Limb (tissue), 2 donors: ENCODE data around the gene DGKI.
A peak's percentile ranks its signal among the peaks of the same experiment; 100 is the strongest.

ENCODE experiments used
- DNase-seq, 2 donors: peaks; one replicate each; pipeline ENCODE4 v3.0.0-alpha.2; 2016; ENCODE audit errors: extremely low spot score in 2 of 2

DGKI gene

DNA sequence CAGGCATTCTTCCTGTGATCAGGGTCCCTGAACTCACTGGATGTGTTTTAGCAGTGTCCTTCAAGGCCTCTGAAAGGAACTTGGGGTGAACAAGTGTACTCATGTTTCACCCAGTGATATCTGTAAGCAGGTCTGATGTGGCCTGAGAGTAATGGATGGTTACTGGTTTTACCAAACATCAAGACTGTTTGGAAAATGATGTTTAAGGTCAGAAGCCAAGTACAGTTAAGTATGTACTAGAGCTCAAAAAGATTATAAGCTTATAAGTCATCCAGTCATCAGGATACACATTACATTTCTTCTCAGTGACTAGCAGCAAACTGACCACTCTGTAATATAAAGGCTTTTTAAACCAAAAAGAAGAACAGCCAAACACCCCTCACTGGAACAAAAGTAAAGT, 423.5 kb downstream of the DGKI start:
- no peak for DNase-seq

DNA sequence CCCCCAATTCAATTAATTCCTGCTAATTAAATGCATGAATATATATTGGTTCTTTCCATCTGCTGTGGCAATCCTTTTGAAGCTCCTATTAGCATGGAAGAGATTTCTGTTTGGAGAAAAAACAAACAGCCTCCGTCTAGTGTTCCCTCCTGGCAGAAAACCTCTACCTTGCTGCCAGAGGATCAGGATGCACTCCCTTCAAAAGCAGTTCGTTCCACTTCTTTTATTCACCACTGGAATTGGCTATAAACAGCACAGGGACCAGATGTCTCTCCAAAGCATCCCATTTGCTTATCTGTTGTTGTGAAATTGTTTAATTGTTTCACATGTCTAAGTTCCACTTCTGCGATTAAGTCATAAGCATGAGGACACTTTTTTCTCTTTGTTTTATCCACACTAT, 425.4 kb downstream of the DGKI start:
- no peak for DNase-seq

DNA sequence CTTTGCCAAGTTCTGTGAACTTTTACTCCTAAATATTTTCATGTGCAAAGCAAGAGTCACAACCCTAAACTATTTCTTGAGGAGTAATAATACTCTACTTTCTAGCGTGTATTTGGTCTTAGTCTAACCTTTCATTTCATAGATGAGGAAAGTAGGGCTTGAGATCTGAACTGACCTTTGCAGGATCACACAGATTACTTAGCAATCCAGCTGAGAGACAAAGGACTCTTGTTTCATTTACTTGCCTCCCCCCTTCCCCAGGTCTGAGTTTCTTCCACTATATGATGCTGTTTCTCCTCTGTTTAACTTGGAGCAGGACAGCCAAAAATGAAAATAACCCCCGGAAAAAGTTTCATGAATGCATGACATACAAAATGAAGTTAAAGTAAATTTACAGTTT, 427.9 kb downstream of the DGKI start:
- DNase-seq = no peak

DNA sequence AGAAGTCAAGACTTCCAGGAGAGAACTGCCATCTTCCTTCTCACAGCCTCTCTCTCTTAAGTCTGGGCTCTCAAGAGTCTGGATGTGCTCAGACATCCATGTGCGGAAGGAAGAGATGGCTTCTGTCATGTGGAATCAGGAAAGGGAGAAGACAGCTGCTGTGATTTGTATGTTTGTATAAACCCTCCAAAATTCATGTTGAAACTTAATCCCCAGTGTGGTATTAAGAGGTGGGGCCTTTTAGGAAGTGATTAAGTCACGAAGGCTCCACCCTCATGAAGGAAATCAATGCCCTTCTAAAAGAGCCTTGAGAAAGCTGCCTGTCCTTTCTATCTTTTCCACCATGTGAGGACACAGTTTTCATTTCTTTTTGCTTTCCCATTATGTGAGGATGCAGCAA, 429.3 kb downstream of the DGKI start:
- DNase-seq = no peak

DNA sequence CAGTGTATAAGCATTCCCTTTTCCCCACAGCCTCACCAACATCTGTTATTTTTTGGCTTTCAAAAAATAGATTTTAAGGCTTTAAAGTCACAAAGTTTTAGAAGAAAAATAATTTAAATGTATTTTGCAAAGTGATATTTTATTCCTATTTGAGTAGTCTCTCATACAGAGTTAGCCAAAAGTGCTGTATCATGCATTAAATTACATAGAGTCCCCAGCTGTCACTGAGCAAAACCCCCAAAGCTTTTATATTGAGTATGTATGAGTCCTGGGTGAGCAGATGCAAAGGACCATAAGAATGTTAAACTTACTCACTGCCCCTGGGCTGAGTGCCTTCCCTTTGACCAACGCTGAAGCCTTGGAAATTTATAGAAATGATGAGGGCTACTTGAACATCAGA, 432.9 kb downstream of the DGKI start:
- no peak for DNase-seq

DNA sequence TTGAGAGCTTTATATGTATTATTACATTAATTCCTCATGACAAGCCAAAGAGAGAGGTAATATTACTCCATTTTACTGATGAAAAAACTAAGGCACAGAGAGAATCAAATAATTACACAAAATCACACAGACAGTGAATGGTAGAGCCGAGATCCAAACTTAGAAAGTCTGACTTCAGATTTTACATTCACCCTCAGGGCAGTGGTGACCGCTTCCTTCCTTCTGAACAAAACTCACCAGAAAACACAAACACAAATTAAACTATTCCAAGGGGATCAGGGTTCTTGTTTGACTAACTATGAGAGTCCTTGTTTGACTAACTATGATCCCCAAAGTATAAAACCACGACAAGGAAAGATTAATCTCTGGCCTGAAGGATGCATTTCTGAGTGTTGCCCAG, 435.3 kb downstream of the DGKI start:
- DNase-seq = no peak

DNA sequence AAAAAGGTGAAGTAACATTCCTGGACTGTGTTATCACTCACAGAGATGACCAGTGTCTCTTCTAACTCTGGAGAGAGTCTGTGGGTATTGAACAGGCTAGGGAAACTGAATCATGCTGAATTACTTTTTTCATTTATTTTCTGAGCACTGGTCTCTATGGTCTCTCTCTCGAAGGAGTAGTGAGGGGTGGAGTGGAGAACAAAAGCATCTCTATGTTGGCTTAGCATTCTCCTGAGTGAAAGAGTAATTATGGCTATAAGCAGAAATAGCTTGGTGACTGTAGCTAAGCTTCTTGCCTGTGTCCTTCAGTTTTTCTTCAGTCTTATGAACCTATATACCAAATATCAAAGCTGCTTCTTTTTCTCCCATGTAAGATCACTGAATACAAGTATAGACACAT, 438.6 kb downstream of the DGKI start:
- DNase-seq = no peak

DNA sequence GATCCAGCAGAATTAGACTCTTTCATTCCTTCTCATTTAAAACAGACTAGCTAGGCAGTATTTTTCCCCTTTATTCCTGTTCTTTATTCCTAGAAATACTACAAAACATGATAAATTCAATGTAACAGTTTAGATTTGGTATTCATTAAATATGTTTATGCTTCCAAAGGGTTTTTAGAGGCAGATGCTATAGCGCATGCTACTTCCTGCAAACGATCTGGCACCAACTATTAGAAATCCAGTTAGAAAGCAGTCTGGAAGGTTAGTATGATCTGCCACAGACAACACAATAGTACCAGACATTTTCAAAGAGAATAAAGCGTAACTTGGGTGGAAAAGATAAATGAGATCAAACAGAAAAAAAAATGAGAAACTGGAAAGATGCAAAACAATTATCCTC, 439.7 kb downstream of the DGKI start:
- DNase-seq = no peak

DNA sequence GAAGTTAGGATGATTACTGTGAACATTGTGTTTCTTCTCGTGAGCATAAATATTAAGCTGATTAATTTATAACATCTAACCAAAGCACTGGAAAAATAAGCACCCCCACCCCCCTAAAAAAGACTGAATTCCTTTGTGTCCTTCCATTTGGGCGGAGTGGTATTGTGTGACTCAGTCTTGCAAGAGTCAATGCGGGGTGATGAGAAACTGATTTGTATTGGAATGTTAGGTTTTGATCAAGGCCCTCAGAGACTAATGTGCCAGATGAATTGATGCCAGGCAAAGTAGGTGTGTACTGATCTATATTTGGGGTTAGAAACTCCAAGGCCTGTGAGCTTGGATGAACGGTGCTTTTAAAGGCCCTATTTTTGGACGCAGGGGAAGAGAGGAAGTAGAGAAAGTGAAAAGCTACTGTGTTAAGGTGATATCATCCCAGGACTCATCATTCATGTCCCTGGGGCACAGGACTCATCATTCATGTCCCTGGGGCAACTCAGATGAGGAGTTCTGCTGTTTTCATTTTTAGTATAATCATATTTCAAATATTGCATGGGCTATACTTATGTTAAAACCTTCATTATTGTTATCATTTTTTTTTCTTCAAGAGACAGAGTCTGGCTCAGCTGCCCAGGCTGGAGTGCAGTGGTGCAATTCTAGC, 442.0 kb downstream of the DGKI start:
- no peak for DNase-seq

DNA sequence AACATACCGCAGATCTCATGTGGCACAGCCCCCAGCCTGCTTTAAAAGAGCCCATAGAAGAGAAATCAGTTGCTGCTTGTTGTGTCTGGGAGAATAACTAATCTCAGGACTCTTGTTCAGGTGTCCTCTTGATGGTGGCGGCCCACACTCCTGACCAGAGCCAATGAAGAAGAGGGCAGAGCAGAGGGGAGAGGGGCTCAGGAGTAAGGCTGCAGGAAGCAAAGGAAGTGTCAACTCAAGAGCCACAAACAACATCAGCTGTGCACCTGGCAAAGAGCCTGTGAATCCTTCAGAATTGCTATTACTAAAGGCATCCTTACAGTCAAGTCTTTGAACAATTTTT, 443.4 kb downstream of the DGKI start:
- no peak for DNase-seq

DNA sequence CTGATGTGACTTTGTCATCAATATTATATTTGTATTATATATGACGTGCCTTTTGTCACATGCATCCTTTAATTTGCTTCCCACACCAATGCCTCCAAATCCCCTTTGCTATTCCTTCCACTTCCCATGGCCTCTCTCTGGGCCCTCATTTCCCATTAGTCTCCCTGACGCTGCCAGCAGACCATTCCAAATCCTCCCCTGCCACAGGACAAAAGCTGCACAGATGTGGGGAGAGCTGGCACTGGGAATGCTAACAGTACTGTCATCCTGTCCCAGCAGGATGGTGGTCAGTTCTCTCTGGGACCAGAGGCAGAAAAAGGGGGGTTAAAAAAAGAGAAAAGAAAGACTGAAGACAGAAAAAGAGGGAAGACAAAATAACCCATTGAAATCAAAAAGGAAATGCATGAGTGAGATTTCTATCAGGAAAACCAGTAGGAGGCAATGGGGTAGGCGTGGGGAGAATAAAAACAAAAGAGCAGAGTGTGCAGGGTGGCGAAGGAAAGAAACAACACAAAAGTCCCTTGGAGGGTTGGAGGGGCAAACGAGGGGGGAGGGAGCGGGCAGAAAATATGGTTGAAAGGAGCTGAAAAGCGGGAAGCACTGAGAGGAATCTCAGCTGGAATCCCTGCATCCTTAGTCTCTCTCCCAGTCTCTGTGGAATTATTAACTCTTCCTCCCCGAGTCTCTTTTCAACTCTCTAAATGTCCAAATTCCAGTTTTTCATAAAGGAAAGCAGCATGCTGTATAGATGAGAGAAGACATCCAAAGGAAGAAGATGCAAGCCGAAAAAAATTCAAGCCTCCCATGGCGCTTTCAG, 444.0 kb downstream of the DGKI start:
- no peak for DNase-seq

DNA sequence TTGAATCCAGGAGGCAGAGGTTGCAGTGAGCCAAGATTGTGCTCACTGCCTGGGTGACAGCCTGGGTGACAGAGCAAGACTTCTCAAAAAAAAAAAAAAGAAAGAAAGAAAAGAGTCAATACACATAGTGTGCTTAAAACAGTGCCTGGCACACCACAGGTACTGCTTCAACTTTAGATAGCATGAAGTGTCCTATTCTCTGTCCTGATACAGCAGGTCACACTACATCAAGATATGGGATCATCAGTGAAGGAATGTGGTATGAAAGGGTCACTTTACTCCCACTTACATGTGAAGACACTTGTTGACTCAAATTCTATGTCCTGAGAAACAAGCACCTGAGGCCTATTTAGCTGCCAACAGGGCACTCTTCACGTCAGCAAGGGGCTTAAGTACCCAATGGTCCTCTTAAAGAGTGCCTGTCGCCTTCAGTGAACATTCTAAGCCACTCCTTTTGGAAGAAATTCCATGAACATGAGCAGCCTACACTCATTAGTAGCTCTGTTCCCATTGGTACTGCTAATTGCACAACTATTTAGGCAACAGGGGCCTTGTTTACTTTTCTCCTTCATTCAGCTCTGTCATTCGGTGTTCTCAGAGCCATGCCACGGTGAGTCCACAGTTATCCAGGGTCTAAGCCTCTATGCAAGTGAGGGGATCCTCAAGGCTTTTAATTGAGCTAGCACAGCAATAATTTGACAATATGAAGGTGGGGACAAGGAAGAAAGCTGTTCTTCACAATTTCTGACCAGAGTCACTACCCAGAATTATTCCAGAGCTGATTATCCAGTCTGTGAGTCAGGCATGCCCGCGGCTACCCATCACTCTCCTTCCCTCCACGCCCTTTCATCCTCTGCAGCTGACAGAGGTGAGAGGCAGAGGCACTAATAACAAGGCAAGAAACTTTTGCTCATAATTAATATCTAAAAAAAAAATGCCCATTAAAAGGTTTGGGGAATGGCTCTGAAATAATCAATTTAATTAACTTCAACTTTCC, 446.6 kb downstream of the DGKI start:
- DNase-seq = no peak

DNA sequence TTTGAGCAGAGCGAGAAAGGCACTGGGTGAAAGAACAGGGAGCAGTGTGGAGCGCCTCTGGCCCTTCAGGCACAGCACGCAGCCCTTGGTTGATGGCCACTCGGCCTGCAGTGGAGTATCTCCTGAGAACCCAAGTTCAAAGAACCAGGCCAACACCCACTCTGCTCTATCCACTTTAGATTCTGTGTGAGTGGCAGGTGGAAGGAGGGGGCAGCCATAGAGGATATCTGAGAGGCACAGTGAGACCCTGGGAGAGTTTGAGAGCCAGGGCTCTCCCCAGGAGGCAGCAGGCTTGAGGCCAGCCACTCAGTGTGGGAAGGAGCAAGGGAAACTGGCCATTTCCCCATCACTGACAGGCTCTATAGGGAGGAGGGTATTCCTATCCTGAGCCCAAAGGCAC, 450.7 kb downstream of the DGKI start:
- no peak for DNase-seq

DNA sequence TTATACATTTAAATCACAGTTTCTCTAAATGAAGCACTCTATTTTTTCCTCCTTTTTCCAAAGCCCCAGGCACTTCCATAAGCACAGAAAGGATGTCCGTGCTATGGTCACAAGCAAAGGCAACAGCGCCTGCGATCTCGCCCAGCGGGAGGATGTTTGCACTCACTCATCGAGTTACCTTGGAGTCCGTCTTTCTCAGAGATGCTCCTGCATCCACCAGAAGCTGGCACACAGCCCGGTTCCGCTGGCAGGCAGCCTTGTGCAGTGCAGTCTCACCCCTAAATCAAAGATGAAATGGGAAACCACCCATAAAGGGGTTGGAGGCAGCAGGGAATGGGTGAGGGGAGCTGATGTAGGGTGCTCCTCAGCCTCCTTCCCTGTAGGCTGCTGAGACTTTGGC, 451.4 kb downstream of the DGKI start:
- peak in 1 of 2 donors; percentile 75 for DNase-seq

DNA sequence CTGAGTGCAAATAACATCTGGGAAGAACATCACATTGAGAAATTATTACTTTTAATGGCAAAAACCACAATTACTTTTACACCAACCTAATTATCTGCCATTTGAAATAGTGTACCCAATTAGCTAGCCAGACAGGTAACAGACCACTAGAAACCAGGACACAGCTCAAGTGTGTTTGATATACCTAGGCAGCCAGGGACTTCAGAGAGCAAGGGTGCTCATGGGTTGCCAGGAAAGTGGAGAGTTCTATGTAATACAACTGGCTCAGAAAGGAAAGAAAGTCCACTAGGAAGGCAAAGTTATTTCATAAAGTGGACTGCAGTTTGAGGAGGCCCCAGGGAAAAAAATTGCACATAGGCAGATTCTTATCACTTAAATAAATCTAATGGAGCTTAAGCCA, 453.2 kb downstream of the DGKI start:
- DNase-seq = no peak

DNA sequence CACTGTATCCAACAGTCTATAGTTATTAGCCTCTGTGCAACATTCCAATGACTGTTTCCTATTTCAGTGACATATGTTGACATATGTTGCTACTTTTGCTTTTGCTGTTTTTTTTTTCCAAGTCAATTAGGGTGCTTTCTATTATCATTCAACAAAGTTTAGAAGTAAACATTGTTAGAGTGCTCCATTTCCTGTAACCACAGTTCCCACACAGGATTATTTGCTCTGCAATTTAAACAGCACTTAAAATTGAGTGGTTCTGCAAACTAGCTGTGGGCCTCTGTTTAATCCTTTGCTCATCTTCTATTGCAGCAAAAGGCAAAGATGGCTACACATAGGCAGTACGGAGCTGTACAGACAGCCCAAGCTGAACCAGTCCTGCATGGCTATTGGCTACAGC, 456.7 kb downstream of the DGKI start:
- DNase-seq = no peak

DNA sequence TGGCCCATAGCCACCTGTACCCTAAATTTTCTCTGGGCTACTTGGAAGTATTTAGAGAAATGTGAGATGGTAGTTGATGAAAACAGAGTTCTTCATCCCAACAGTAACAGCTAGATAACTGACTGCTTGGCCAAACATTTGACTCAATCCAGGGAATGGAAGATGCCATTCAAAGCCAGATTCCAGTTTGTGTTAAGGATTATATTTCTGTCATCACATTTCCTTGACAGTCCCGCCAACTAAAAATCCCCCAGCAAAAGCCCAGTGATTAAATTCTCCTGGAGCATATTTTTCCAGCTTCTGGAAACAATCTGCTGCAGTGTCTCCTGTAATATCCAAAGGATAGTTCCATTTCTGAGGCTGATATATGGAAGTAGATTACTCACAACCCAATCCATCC, 457.9 kb downstream of the DGKI start:
- DNase-seq = no peak

DNA sequence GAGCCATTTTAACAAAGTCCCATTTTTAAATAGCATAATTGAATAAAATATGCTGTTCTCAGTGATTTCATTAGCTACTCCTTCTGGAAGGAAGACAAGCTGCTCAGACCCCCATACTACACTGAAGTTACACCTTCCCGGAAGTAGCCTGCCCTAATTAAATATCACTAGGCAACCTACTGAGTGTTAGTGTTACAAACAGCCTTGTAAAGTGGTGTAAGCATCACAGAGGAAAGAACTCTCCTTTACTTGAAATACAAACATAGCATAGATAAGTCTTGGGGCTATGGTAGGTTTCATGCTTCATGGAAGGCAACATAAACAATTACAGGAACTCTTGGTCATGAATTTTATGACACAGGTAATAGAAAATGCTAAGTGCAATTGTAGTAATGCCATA, 459.8 kb downstream of the DGKI start:
- DNase-seq = no peak

DNA sequence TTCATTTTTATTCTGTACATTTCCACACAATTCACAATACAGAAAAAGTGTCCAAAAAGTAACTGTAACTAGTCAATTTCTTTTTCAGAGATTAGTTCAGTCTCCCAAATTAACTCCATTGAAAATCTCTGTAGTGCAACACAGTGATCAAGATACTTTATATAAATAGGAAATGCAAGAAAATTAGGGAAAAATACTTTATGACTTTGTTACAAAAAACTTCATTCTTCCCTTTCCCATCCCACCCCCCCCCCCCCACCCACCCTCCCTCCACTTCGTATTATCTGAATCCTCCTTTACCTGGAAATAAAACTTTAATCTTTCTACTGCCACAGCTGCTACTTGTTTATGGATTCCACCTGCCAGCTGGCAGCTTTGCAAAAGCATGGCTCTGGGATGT, 465.7 kb downstream of the DGKI start:
- no peak for DNase-seq

DNA sequence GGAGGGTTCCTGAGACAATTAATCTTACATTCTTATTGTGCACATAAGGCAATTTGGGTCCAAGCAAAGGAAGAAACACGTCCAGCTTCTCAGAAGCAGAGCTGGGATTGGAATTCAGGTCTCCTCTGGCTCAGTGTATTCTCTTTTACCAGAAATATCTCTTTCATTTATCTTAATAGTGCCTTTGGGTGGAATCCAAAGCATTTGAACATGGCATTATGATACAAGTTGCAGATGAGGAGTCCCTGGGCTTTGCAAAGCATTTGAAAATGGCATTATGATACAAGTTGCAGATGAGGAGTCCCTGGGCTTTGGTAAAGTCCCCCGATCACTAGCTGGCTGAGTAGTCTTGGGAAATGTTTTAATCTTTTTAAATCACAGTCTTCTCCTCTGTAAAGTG, 473.3 kb downstream of the DGKI start:
- no peak for DNase-seq

DNA sequence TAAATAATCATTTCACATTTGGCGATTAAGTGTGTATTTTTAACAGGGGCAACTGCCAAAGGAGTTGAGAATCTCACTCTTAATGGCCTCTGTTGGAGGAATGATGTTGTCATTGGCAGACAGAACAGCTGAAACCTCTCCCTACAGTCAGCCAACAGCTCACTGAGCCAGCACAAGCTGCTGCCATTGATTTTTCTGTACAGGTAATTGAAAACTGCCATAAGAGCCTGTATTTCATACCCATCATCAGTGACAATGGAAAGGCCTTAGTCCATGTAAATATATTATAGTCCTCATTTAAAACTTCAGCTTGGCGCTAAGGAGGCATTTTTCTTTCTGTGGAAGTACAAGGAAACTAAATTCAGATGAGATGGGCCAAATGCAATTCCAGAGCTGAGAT, 475.2 kb downstream of the DGKI start:
- peak in 1 of 2 donors; percentile 45 for DNase-seq

DNA sequence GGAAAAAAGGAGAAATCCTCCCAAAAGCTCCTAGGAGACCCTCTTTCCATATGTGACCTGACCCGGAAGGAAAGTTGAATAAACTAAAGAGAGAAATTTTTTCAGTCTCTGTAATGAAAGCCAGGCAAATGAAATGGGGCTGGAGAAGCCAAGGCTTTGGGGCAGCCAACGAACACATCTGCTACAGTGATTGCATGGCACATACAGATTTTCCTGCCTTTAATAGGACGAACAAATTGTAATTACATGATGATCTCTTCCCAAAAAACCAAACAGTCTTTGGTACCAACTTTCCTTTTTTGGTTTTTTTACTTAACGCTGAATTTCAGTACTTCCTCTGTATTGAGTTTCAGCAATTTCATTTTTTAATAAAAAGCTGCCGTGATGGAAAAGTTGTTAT, 479.8 kb downstream of the DGKI start:
- no peak for DNase-seq
